Omental fat pad (tissue), 4 donors: ENCODE measurements around the gene COQ8B. TPM values are rescaled to one million over a fixed set of nuclear protein-coding genes. Genes with fewer than 3 reads are reported as not detected.

ENCODE experiments used
- ATAC-seq: fragments of 150-250 bp; one replicate; pipeline ENCODE4 v1.9.1; 2016; ENCODE audit warnings: mild to moderate bottlenecking, moderate library complexity; ENCODE audit not compliant: low FRiP score
- DNase-seq: peaks from one replicate; pipeline ENCODE4 v3.0.0-alpha.2; 2019; ENCODE audit warnings: low spot score
- total RNA-seq, 4 donors: library from RNA; depleted of rRNA; stranded (reverse); fragments of >200 nt; gene quantifications; one replicate each; pipeline ENCODE4 v1.1.0, GENCODE V29; 2016
- TF ChIP-seq, protein P1 (sequence below), 3 donors: fragments of 450-650 bp; IDR thresholded peaks; one replicate each; pipeline ENCODE4 v1.5.1; 2016 to 2017; ENCODE audit warnings: antibody characterized with exemption in 3 of 3, mild to moderate bottlenecking in 3 of 3, moderate library complexity in 2 of 3

The COQ8B gene
- total RNA-seq, 4 donors from 2014 or later = 22.1 to 38.8 (median 28.1) TPM

- TF ChIP-seq, protein P1, sequence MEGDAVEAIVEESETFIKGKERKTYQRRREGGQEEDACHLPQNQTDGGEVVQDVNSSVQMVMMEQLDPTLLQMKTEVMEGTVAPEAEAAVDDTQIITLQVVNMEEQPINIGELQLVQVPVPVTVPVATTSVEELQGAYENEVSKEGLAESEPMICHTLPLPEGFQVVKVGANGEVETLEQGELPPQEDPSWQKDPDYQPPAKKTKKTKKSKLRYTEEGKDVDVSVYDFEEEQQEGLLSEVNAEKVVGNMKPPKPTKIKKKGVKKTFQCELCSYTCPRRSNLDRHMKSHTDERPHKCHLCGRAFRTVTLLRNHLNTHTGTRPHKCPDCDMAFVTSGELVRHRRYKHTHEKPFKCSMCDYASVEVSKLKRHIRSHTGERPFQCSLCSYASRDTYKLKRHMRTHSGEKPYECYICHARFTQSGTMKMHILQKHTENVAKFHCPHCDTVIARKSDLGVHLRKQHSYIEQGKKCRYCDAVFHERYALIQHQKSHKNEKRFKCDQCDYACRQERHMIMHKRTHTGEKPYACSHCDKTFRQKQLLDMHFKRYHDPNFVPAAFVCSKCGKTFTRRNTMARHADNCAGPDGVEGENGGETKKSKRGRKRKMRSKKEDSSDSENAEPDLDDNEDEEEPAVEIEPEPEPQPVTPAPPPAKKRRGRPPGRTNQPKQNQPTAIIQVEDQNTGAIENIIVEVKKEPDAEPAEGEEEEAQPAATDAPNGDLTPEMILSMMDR (IDR thresholded peaks at IDR 0.05) = no peak
- no peak for DNase-seq
- no peak for ATAC-seq
Observed at GRCh38 chr19:40686882-40687524, 29.7 kb downstream of the COQ8B start.

GRCh38 chr19:40685563-40685962 lies 31.1 kb downstream of the COQ8B start:
- ATAC-seq (no peak), DNase-seq (no peak)
- TF ChIP-seq, protein P1 (IDR thresholded peaks at IDR 0.05) = no peak

DNA sequence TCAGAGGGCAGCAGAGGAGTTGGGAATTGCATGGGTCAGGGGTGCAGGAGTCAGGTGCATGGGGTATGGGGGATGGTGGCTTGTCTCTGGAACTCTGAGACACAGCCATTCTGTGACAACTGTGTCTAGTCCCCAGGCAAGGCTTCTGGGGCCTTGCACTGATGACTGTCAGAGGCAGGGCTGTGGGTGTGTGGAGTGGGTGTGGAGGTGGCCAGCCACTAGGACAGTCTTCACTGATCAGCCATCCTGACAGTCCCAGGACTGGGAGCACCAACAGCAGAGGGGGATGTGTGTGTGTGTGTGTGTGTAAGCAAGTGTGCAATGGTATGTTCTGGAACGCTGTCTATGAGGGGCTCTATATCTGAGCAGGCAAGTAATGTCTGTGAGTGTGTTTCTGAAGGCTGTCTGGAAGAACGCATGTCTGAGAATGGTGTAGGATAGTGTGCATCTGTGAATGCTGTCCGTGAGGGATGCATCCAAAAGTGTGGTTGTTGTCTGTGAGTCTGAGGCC lies 31.6 kb downstream of the COQ8B start:
- ATAC-seq (no peak), DNase-seq (no peak)
- TF ChIP-seq, protein P1 (IDR thresholded peaks at IDR 0.05) = no peak

GRCh38 chr19:40684280-40684679 lies 32.4 kb downstream of the COQ8B start:
- ATAC-seq (no peak), DNase-seq (no peak)
- TF ChIP-seq, protein P1 (IDR thresholded peaks at IDR 0.05) = no peak

- DNase-seq (no peak), ATAC-seq (no peak)
- TF ChIP-seq, protein P1 (IDR thresholded peaks at IDR 0.05) = no peak
Observed at GRCh38 chr19:40683437-40683836, 33.2 kb downstream of the COQ8B start.

DNA sequence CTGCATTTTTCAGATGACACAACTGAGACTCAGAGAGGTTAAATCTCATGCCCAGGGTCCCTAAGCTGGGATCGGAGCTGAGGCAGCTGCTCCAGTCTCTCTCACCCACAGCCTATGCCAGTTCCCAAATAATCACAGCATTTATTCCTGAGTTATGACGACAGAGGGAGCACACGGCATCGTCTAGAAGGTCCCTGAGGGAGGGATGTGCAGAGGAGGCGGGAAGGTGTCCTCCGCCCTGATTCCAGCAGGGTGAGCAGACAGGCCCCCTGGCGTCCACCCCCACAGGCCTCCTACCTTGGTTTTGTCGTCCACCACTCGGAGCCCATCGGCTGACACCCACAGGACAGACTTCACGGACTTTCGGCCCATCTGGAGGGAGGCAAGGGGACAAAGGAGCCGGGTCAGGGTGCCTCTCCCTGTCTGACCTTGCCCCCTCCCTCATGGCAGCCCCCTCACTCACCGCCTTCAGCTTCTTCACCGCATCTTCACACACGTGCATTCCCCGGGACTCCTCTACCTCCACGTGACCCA lies 34.2 kb downstream of the COQ8B start:
- no peak for ATAC-seq
- TF ChIP-seq, protein P1 (IDR thresholded peaks at IDR 0.05) = no peak

GRCh38 chr19:40681039-40681438 lies 35.6 kb downstream of the COQ8B start:
- ATAC-seq (no peak), DNase-seq (no peak)
- TF ChIP-seq, protein P1 (IDR thresholded peaks at IDR 0.05) = no peak

More for the DNA sequence above, 34.2 kb downstream of the COQ8B start:
- no peak for DNase-seq
